HEK293T (cell line): ENCODE results near the gene CACNA1S.
A peak's percentile ranks its signal among the peaks of the same experiment; 100 is the strongest.

ENCODE experiments used
- CTCF ChIA-PET: fragments of 350-600 bp; formaldehyde crosslinking; extraction: SDS; loops from one replicate; lab custom pipeline; 2021; ENCODE audit warnings: antibody characterized with exemption, inconsistent platforms; lab: Yijun Ruan, JAX
- POLR2A ChIA-PET: fragments of 350-600 bp; formaldehyde crosslinking; extraction: SDS; loops from one replicate; lab custom pipeline; 2020; ENCODE audit warnings: antibody characterized with exemption, inconsistent platforms; lab: Yijun Ruan, JAX
- DNase-seq: peaks from one replicate; pipeline ENCODE4 v3.0.0; 2012; ENCODE audit warnings: mixed read lengths; ENCODE audit errors: extremely low spot score
- ARNT ChIP-seq: fragments of 450-650 bp; IDR thresholded peaks from 2 replicates; pipeline ENCODE4 v1.6.1; 2017; ENCODE audit warnings: mild to moderate bottlenecking
- BHLHE40 ChIP-seq: fragments of 450-650 bp; IDR thresholded peaks from 2 replicates; pipeline ENCODE4 v1.6.1; 2016; ENCODE audit warnings: mild to moderate bottlenecking, moderate library complexity, borderline replicate concordance
- CTBP1 ChIP-seq: fragments of 450-650 bp; IDR thresholded peaks from 2 replicates; pipeline ENCODE4 v1.6.1; 2016; ENCODE audit warnings: borderline replicate concordance
- ELF4 ChIP-seq: fragments of 450-650 bp; IDR thresholded peaks from 2 replicates; pipeline ENCODE4 v1.6.1; 2017; ENCODE audit warnings: antibody characterized with exemption
- FOXA1 ChIP-seq: fragments of 450-650 bp; IDR thresholded peaks from 2 replicates; pipeline ENCODE4 v1.6.1; 2016; ENCODE audit warnings: mild to moderate bottlenecking
- FOXK2 ChIP-seq: fragments of 450-650 bp; IDR thresholded peaks from 2 replicates; pipeline ENCODE4 v1.6.1; 2016; ENCODE audit warnings: mild to moderate bottlenecking
- FOXM1 ChIP-seq: fragments of 450-650 bp; IDR thresholded peaks from 2 replicates; pipeline ENCODE4 v1.6.1; 2017; ENCODE audit warnings: mild to moderate bottlenecking, borderline replicate concordance
- HDGF ChIP-seq: fragments of 450-650 bp; IDR thresholded peaks from 2 replicates; pipeline ENCODE4 v1.6.1; 2017; ENCODE audit warnings: antibody characterized with exemption, borderline replicate concordance
- L3MBTL2 ChIP-seq: fragments of 450-650 bp; conservative IDR thresholded peaks from 2 replicates; pipeline ENCODE4 v1.6.1; 2016; ENCODE audit warnings: mild to moderate bottlenecking
- LEF1 ChIP-seq: fragments of 450-650 bp; IDR thresholded peaks from 2 replicates; pipeline ENCODE4 v1.6.1; 2017; ENCODE audit warnings: mild to moderate bottlenecking, borderline replicate concordance
- NFRKB ChIP-seq: fragments of 450-650 bp; IDR thresholded peaks from 2 replicates; pipeline ENCODE4 v1.6.1; 2016; ENCODE audit warnings: mild to moderate bottlenecking, moderate library complexity
- PKNOX1 ChIP-seq: fragments of 450-650 bp; IDR thresholded peaks from 2 replicates; pipeline ENCODE4 v1.6.1; 2016
- SP1 ChIP-seq: fragments of 450-650 bp; IDR thresholded peaks from 2 replicates; pipeline ENCODE4 v1.6.1; 2017
- SUZ12 ChIP-seq: fragments of 450-650 bp; IDR thresholded peaks from 2 replicates; pipeline ENCODE4 v1.6.1; 2016; ENCODE audit warnings: mild to moderate bottlenecking
- TARDBP ChIP-seq: fragments of 450-650 bp; IDR thresholded peaks from 2 replicates; pipeline ENCODE4 v1.6.1; 2016
- ZNF384 ChIP-seq: fragments of 450-650 bp; IDR thresholded peaks from 2 replicates; pipeline ENCODE4 v1.6.1; 2016

CACNA1S gene

DNA sequence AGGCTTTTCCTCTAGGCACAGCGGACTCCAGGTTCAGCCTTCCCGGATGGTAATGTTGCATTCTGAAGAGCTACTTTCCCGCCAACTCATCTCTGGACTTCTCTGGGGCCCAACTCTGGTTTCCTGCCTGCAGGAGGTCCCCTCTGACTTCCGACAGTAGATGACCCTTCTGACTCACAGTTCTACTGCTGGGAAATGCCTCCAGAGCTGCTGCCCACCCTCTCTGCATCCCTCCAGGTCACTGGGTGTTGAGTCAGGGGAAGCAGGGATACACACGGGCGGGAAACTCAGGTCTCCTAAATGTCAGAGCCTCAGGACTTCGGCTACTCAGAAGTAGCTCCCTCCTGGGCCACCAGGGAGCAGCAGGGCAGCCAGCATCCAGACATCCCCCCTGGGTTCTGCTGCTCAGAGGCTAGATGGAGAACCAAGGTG is 86.6 kb downstream of the CACNA1S start:
- ChIA-PET CTCF (interaction anchor here (0.7 to 1.7 kb wide), 5 partner anchors 9 to 53 kb away, joined by 3 to 7 read pairs (median 5); no protein-coding TSS in a partner anchor), POLR2A (interaction anchor here (1.0 to 1.5 kb wide), 2 partner anchors 11 to 13 kb away, joined by 3 to 7 read pairs; no protein-coding TSS in a partner anchor)
- TF ChIP-seq SUZ12 (no peak), PKNOX1 (no peak), LEF1 (no peak), FOXA1 (no peak), NFRKB (no peak), ZNF384 (no peak), FOXM1 (no peak), ARNT (no peak), HDGF (no peak), BHLHE40 (no peak), TARDBP (no peak), FOXK2 (no peak), L3MBTL2 (no peak), CTBP1 (no peak), SP1 (no peak)
- DNase-seq: peak; percentile 72

DNA sequence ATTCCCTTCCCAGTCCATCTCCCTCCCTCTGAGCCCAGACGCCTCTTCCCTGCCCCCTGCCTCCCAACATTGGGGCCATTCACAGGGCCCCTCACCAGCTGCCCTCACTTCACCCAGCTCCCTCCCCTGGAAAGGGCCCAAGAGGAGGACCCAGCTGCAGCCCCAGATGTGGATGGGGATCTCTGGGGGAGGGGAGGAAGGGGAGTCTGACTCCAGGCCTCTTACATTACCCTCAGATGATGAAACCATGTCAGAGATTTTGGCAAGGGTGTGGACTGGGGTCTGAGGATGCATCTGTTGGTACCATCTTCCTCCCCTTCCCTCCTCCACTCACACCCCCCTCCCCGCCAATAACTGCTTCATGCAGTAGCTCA is 87.6 kb downstream of the CACNA1S start:
- CTCF ChIA-PET: interaction anchor here (1.5 kb wide), 1 partner anchor 52 kb away, joined by 4 read pairs; no protein-coding TSS in a partner anchor
- POLR2A ChIA-PET: no interaction called here
- TF ChIP-seq ARNT: no peak
- TF ChIP-seq ZNF384: no peak
- TF ChIP-seq FOXK2: no peak
- no peak for TF ChIP-seq TARDBP
- TF ChIP-seq FOXA1: no peak
- TF ChIP-seq LEF1: no peak
- TF ChIP-seq CTBP1: no peak
- no peak for TF ChIP-seq L3MBTL2
- TF ChIP-seq SP1: no peak
- TF ChIP-seq SUZ12: no peak
- TF ChIP-seq HDGF: no peak
- no peak for TF ChIP-seq BHLHE40
- no peak for TF ChIP-seq PKNOX1
- no peak for TF ChIP-seq ELF4
- no peak for TF ChIP-seq NFRKB
- no peak for TF ChIP-seq FOXM1
- DNase-seq: no peak

DNA sequence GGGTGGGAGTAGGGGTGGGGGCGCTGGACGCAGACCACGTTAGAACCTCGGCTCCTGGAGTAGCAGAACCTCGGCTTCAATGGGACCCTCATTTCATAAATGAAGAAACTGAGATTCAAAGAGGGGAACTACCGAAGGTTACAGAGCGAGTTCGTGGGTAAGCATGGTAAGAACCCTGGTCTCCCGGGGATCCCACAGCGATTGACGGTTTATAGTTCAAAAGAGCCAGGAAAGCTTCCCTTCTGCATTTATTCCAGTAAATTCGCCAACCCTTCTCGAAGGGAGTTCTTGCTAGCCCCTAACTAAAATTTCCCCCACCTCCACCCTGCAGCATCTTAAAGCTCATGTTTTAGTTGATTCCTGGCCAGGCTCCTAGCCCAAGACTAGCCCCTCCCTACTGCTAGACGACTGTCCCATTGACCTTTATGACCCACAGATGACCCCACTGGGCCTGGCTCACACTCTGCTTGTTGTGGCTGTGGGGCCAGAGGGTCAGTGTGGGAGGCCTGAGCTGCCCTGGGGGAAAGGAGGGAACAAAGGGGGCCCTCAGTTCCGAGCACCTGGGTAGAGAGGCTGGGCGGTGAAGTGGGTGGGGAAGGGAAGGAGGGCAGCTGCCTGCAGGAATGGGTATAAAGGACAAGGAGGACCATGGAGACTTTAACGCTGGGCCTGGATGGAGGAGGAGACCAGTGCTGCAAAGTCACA is 88.2 kb downstream of the CACNA1S start:
- no peak for DNase-seq
- CTCF ChIA-PET: interaction anchor here (0.5 to 1.5 kb wide), 2 partner anchors 52 to 101 kb away, joined by 3 to 4 read pairs; no protein-coding TSS in a partner anchor
- TF ChIP-seq BHLHE40: no peak
- TF ChIP-seq PKNOX1: no peak
- no peak for TF ChIP-seq SUZ12
- no peak for TF ChIP-seq ELF4
- no peak for TF ChIP-seq NFRKB
- no peak for TF ChIP-seq L3MBTL2
- no peak for TF ChIP-seq FOXM1
- POLR2A ChIA-PET: interaction anchor here (1.0 kb wide), 1 partner anchor 16 kb away, joined by 6 read pairs; no protein-coding TSS in a partner anchor

DNA sequence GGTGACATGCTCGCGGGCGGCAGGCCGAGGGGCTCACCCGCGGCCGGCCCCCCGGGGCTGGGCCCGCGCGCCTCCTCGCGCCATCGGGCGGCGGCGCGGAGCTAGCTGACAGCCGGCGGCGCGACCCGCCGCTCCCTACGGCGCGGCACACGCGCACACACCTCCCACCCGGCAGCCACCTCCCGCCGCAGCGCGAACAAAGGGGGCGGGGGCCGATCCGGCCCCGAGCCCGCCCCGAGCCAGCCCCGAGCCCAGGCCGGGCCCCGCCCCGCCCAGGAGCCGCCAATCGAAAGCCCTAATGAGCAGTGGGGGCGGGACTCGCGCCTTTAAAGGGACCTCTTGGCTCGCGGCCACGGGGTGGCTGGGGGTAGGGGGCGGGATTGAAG is 88.7 kb downstream of the CACNA1S start, which contains the start of gene KIF21B:
Gene KIF21B, minus strand, starts transcription at position 198 of the 386 bp plus-strand sequence. CDS start 331 bp downstream, outside the sequence.
- TF ChIP-seq FOXK2 (no peak), TARDBP (no peak), SUZ12 (no peak), FOXM1 (peak; percentile 67), ELF4 (no peak)
- DNase-seq: peak; percentile 98
- CTCF ChIA-PET: interaction anchor here (1.5 kb wide), 1 partner anchor 51 kb away, joined by 4 read pairs; no protein-coding TSS in a partner anchor
- POLR2A ChIA-PET: interaction anchor here (1.0 kb wide), 1 partner anchor 16 kb away, joined by 6 read pairs; no protein-coding TSS in a partner anchor

- POLR2A ChIA-PET: no interaction called here
- CTCF ChIA-PET: interaction anchor here (1.5 to 2.5 kb wide), 2 partner anchors 43 to 51 kb away, joined by 4 to 6 read pairs; no protein-coding TSS in a partner anchor
- TF ChIP-seq FOXK2 (no peak), ELF4 (no peak), FOXM1 (no peak), SUZ12 (no peak), BHLHE40 (no peak), HDGF (no peak), TARDBP (no peak), FOXA1 (no peak), LEF1 (no peak), ARNT (no peak)
- DNase-seq: no peak
Measured at GRCh38 chr1:201022820-201023516, 89.3 kb downstream of the CACNA1S start.
